Dermis microvascular lymphatic vessel endothelial cell (primary cell): Measurements from ENCODE around the gene SS18L1. TPM values are rescaled to one million over a fixed set of nuclear protein-coding genes. Genes with fewer than 3 reads are reported as not detected.
"Not testable (repeated sequence)": the region's sequence is repeated elsewhere in the genome, so short reads cannot be mapped to it uniquely, and the experiment has no call there.

Experiments used
- DNase-seq, 2 donors: peaks; one replicate each; pipeline versions ENCODE4 v3.0.0 to v3.0.0-alpha.2; 2010; ENCODE audit warnings: low read depth in 2 of 2
- total RNA-seq: library from RNA; depleted of rRNA; stranded (reverse); fragments of >200 nt; gene quantifications from 2 replicates; pipeline ENCODE4 v1.2.1, GENCODE V29; 2014

SS18L1 gene
- total RNA-seq, 1 donor from 2014 or later: 6.4 TPM

DNA sequence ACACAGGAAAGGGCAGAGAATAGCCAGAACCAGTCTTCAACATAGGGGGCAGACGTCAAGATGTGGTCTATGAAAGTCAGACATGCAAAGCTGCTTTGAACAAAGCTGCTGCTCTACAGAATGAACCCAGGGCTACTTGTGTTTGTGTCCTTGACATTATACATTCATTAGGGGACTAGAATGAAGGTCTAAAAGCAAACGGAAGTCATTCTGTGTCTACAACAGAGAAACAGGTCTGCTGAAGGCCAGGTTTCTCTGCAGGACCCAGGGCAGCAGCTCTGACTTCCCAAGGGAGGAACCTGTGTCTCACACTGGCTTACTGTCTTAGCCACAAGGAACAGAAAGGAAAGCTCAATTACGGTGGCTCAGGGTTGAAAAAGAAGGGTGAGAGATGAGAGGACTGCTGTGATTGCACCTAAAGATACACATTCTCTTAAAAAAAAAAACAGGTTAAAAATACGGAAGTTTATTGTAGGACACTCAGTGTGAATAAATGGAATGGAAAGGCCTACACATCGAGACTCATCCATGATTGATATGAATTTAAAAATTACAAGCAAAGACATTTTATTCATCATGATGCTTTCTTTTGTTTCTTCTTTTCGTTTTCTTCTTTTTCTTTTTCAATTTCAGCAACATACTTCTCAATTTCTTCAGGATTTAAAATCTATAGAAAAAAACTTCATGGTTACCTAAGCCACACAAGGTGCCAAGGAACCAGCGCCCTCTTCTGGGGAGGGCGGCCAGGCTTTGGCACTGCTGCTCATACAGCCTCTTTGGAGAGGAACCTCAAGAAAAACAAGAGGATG, 7.1 kb upstream of the SS18L1 start:
- peak in 1 of 2 donors; percentile 76 for DNase-seq

DNA sequence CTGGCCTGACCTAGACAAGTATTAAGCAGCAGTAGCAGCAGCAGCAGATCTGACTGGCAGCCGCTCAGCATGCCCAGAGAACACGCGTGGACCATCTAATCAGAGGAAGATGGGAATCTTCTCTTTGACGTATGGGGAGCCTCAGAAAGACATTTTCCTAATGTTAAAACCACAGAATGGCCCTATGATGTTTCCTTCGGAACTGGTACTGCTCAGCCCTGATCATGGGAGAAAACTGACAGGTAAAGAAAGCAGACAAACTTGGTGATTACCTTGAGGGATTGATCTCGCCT, 6.5 kb upstream of the SS18L1 start:
- no peak for DNase-seq

DNA sequence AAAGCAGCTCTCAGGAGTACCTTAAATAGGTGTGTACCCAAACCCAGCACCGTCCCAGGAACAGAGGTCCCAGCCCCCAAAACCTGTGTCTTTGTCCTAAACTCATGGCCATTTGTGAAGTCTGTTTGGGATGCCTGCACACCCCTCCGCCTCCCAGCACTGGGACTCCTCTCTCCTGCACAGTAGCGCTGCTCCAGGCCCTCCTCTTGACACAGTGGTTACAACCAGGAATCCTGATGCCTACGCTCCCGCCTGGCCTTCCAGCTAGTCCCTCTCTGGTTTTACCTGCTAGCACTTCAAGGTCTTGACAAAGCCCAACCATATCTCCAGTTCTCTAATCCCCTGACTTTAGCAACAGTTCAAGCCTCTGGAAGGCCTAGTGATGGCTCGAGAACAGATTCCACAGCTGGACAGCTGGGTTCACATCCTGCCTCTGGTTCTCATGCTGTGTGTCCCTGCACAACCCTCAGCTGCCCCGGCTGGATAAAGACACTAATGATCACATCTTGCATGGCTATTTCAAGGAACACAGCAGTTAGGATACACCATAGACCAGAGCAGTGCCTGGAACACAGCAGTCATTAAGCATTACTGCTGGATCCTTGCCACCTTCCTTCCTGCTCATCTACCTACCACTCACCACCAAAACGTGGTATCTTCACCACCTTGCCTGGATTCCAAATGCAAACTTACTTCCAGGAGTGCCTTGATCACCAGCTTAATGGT, 5.9 kb upstream of the SS18L1 start:
- DNase-seq: no peak

DNA sequence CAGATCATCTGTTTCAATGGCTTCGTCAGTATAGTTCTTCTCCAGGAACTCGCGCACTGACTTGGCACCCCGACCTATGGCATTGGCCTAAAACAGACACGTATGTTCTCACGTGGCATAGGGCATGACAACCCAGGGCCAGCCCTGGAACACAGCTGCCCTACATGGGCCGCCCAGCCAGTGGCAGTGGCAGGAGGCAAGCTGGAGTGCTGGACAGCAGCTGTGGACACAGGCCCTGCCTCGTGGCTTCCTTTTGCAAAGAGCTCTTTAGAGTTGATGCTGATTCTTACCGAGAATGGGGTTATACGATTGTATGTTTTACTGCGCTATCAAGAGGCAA, 5.4 kb upstream of the SS18L1 start:
- DNase-seq: no peak

DNA sequence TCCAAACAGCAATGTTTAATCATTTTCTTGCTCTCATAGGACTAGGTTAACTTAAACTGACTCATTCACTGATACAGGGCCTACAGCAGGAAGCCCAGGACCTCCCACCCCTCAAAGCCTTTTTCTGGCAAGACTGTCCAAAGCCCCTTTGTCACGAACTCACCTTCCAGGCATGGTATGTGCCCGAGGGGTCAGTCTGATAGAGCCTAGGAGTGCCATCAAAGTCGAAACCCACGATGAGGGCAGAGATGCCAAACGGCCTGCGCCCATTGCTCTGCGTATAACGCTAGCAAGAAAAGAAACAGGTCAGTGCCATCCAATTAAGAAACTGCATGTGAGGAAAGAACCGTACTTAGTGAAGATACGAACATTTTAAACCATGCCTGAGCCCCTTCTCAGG, 4.7 kb upstream of the SS18L1 start:
- no peak for DNase-seq

DNA sequence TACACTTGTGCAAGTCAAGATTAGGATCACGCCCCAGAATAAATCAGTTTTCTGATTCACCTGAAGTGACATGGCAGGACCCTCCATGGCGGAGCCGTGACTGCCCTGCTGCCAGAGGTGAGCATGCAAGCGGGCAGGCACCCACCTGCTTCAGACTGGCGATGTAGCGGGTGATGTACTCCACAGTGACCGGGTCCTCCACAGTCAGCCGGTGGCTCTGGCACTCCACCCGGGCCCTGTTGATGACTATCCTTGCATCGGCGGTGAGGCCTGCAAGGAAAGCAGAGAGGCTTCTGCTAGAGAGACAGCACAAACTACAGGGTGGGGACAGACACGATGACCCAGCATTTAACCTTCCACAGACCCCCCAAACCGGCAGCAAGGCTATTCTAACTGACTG, 3.9 kb upstream of the SS18L1 start:
- no peak for DNase-seq

DNA sequence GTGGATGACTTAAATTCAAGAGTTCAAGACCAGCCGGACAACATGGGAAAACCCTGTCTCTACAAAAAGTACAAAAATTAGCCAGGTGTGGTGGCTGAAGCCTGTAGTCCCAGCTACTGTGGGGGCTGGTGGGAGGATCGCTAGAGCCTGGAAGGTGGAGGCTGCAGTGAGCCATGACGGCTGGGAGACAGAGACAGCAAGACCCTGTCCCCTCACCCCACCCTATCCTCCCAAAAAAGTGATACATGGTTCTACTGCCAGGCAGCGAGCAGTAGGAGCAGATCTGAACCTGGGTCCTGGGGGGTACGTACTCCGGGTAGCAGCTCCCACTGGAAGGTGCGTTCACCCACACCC, 2.5 kb upstream of the SS18L1 start:
- DNase-seq: no peak

DNA sequence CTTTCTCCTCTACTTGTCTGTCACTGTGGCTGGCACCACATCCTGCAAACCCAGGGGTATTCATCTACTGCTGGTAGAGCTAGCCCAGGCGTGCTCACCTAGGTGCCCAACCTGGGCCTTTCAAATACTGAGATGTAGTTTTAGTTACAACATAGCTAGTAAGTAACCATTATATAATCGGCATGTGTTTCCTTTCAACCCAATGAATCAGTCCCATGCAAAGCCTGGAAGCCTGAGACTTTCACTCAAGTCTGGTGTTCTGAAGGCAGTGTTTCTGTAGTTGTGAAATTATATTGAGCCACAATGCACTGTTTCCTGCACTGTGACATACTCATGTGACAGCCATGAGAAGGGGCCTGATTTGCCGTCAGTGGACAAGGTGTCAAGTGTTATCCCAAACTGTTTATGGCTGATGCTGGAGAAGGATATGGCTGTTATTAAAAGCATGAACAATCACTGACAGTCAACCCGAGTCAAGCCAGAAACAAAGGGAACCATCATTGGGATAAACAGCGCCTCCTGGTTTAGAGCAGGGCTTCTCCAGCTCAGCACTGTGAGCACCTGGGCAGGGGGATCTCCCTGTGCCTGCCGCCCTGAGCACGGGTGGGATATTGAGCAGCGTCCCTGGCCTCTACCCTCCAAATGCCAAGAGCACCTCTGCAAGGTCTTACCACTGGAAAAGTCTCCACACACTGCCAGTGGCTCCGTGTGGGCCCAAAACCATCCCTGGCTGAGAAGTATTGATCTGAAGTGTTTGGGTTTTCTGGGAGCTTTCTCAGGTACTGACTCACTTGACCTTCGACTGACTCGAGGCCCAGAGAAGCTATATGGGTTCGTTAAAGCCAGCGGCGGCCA, 1.9 kb upstream of the SS18L1 start:
- peak in 1 of 2 donors; percentile 60 for DNase-seq

DNA sequence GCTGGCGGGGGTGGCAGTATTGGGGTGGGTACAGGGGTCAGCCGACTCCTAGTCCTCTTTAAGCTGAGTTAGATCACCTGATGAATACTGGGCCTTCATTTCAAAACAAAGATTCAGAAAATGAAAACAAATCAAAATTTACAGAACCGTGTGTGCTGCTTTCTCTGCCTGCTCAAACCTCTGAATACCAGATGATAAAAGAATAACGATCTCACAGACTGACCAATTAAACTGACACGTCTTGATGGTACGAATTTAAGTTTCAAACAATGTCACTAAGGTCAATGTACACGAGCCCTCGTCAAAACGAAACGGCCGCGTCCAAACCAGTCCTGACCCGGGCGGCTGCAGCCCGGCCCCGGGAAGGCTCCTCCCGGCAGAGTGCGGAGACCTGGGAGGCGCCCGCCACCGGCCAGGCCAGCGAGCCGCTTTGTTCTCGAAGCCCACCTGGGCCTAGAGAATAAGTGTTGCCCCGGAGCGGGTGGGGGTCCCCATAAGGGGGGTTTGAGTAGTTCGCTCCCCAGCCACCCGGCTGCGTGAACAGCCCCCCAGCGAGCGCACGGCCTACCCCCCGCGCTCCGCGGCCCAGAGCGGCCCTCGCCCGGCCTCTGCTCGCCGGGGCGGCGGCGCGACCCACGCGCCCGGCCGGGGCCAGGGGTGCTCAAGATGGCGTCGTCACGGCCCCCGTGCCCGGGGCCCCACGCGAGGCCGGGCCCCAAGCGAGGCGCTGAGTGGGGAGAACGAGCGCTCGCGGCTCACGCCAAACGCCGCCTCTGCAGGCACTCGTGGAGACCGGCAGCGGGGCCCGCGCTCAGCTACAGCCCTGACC, 1.1 kb upstream of the SS18L1 start:
- no peak for DNase-seq

DNA sequence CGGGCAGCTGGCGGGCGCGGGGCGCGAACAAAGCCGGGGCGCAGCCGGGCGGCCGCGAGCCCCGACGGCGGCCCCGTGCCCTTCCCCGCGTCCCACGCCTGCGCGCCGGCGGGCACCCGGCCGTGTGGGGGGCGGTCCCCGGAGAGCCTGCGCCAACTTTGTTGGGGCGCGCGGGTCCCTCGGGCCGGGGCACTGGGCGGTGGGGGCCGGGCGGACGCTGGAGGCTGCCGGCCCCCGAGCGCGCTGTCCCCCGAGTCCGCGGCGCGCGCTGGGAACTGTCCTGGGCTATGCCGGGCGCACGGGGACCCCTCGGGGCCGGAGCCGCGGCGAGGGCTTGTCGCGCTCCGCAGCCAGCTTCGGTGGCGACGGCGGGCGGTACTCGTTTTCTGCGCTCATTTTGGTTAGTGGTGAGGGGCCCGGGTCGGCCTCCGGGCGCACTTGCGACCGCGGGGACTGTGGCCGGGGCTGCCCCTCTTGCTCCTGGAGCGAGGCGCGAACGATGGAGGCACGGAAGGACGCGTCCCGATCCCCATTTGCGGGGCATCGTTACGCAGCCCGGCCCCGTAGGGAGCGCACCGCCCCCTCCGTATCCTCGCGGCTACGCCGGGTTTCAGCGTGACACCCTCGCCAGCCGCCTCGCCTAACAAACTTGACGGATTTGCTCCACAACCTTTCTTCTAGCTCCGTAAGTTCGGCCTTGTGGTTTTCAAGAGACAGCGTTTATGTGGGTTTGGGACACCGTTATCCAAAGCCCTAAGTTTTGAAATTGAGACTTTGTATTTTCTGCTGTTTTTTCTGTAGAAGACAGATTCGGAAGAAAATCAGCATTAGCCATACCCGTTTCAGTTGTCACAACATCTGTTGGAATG, 622 bp downstream of the SS18L1 start:
- DNase-seq: peak in 1 of 2 donors; percentile 75

DNA sequence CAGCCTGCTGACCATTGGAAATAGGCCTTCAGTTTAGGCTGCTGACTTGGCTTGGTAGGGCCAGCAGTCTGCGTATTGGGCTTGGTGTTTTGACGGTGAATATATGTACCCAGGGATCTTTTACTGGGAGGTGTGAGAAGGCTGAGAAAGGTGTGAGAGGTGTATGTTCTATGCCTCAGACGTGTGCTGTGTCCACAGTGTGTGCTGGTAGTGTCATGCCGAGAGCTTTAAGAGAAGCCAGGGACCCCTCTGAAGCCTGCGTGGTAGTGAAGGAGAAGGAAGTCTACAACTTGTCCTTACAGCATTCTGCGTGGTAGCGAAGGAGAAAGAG, 2.1 kb downstream of the SS18L1 start:
- DNase-seq: no peak

DNA sequence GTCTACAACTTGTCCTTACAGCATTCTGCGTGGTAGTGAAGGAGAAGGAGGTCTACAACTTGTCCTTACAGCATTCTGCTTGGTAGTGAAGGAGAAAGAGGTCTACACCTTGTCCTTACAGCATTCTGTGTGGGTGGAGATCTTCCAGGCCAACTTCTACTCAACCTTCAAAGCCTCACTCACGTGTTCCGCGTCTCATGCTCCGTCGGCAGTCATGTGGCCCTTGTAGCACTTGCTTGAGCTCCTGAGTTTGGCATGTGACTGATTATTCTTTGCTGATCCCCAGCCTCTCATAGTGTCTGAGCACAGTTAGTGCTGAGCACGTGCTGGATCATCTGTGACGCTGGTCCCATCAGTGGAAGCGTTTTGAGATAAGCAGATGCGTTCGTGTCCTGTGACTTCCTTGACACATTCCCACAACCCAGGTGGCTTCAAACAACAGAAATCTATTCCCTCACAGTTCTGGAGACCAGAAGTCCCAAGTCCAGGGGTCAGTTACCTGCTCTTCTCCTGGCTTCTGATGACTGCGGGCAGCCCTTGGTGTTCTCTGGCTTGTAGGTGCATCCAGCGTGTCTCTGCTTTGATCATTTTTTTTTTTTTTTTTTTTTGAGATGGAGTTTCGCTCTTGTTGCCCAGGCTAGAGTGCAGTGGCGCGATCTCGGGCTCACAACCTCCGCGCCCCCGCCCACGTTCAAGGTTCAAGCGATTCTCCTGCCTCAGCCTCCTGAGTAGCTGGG, 2.6 kb downstream of the SS18L1 start:
- no peak for DNase-seq

DNA sequence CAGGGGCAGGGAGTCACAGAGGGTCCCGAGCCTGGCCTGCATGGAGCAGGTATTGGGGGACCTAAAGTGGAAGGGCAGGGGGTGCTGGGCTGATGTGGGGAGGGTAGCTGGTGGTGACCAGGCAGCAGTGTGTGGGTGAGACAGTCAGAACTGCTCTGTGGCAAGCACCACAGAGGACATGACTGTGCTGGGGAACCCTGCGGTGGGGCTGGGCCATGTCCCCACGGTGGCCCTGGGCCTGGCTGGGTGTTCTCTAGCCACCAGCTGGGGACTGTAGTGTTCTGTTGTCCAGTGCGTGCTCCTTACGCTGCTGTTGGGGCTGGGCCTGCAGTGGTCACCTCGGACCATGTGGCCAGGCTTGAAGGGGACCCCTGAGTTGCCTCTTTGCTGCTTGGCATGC, 3.6 kb downstream of the SS18L1 start:
- DNase-seq: no peak

DNA sequence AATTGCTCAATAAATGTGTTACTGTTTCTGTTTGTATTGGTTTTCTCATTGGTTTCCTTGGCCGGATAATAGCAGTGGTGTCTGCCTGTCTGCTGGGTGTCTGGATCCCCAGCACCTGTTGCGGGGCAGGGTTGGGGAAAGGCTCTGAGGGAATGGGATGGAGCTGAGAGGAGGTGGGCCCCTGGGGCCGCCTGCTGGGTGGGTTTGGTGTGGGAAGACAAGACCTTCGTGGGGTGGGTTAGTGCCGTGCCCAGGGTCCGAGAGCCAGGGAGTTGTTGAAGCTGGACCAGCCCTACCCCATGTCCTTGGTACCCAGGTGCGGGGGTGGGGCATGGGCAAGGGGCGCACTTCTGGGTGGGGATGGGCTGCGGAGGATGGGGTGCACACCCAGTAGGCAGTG, 4.0 kb downstream of the SS18L1 start:
- DNase-seq: no peak

DNA sequence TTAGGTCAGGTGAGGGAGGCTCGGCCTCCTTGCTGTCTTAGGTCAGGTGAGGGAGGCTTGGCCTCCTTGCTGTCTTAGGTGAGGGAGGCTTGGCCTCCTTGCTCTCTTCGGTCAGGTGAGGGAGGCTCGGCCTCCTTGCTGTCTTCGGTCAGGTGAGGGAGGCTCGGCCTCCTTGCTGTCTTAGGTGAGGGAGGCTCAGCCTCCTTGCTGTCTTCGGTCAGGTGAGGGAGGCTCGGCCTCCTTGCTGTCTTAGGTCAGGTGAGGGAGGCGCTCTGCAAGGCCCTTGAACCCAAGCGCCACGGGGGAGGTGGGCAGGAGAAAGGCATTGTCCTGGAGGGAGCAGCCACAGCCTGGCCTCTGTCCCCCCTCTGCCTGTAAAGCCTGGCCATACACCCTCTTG, 4.8 kb downstream of the SS18L1 start:
- DNase-seq: not testable (repeated sequence)

DNA sequence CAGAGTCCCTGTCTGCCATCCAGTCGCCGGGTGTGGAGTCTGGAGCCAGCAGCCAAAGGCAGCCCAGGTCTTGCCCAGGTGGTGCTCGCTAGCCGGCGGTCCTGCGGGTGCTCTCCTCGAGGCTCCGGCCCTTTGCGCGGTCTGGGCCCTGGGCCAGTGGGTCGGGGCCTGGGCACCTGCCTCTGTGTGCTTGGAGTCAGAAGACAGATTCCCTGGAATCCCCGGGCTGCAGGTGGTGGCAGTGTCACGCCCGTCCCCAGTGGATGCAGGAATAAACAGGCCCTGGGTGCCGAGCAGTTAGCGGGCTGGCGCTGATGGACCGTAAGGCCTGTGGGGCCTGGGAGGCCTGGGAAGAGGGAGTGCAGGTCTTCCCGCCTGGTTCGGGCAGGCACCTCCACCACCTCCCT, 5.3 kb downstream of the SS18L1 start:
- no peak for DNase-seq

DNA sequence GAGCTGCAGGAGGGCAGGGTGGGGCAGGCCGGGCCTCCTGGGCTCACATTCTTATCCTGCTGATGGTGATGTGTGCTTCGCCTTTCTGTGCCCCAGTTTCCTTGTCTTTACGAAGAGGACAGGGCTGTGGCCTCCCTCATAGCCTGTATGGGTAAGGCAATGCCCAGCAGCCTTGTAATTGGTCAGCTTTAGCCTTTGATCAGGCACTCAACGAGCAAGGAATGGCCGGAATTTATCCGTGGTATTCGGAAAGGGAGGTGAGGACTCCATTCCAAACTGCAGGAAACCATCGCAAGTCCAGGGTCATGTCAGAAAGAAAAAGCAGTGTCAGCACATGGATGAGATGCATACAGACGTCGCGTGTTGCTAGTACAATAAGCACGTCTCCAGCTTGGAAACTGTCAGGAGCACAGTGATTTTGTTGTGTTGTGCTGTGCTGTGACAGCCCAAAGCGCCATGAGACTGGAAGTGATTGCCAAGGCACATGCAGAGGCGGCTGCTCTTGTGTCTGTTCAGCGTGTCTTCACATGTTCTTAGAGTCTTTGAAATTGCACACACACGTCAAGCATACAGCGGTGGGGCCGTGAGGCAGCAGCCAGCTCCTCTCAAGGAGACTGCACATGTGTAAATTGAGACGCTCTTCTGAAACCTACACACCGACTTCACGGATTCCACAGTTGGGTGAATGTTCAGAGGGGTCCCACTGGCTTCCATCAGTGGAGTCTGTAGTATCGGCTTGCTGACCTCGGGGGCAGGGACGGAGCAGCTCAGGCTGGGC, 6.2 kb downstream of the SS18L1 start:
- DNase-seq: peak; percentile 30 to 75

DNA sequence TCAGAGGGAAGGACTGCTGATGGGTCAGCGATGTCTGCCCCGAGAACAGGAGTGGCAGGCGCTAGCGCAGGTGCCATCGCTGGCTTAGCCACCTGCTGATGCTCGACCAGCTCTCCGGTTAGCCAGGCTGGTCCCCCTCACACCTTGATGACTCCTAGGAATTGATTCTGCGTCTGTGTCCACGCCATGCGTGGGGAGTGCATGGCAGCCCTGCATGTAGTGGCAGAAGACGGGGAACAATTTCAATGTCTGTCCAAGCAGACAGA, 6.7 kb downstream of the SS18L1 start:
- no peak for DNase-seq

DNA sequence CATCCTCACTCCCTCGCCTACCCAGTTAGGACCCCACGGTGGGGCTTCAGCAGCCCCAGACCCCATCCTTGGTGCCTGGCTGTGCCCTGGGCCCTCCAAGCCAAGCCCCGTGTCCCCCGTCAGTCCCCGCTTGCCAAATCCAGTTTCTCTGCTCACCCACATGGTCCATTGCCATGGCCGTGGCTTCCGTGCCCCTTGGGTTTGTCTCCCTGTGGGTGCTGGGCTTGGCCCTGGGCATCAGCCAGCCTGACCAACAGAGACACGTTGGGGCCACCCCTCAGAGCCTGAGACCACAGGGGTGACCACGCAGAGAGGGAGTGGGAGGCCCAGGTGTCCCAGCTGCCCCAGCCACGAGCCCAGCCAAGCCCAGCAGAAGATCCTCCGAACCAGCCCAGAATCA, 7.7 kb downstream of the SS18L1 start:
- no peak for DNase-seq
